Sigmoid colon (tissue), 4 donors: ENCODE results near the gene ZNF77.

ENCODE experiments used
- EP300 ChIP-seq, 4 donors: sonication (generic); formaldehyde crosslinking; IDR thresholded peaks; one replicate each; pipeline ENCODE4 v1.6.1; 2017; ENCODE audit warnings: antibody characterized with exemption in 4 of 4
- POLR2A ChIP-seq, 2 donors: fragments of 450-650 bp; IDR thresholded peaks; one replicate each; pipeline ENCODE4 v1.6.1; 2016; ENCODE audit warnings: antibody characterized with exemption in 2 of 2, mild to moderate bottlenecking in 2 of 2, moderate library complexity in 2 of 2
- TF ChIP-seq, protein P1 (sequence below), 4 experiments: fragments of 450-650 bp in 3 of 4; fragments of 200-600 bp in 1 of 4; IDR thresholded peaks; one replicate each; pipeline ENCODE4 v1.5.1; 2016 to 2019; ENCODE audit warnings: antibody characterized with exemption in 4 of 4, mild to moderate bottlenecking in 3 of 4, moderate library complexity in 2 of 4

GRCh38 chr19:2992958-2993357 lies 48.2 kb upstream of the ZNF77 start:
- TF ChIP-seq, protein P1, sequence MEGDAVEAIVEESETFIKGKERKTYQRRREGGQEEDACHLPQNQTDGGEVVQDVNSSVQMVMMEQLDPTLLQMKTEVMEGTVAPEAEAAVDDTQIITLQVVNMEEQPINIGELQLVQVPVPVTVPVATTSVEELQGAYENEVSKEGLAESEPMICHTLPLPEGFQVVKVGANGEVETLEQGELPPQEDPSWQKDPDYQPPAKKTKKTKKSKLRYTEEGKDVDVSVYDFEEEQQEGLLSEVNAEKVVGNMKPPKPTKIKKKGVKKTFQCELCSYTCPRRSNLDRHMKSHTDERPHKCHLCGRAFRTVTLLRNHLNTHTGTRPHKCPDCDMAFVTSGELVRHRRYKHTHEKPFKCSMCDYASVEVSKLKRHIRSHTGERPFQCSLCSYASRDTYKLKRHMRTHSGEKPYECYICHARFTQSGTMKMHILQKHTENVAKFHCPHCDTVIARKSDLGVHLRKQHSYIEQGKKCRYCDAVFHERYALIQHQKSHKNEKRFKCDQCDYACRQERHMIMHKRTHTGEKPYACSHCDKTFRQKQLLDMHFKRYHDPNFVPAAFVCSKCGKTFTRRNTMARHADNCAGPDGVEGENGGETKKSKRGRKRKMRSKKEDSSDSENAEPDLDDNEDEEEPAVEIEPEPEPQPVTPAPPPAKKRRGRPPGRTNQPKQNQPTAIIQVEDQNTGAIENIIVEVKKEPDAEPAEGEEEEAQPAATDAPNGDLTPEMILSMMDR (IDR thresholded peaks at IDR 0.05), result no peak
- TF ChIP-seq POLR2A (IDR thresholded peaks at IDR 0.05) (no peak), EP300 (IDR thresholded peaks at IDR 0.05) (no peak)
